HG03025 (cell line): ENCODE measurements around the gene C2orf92.
"Not testable (repeated sequence)": the region's sequence is repeated elsewhere in the genome, so short reads cannot be mapped to it uniquely, and the experiment has no call there.

Experiments
- ATAC-seq: cut with Tn5 transposase; IDR thresholded peaks from one replicate; pipeline ENCODE4 v1.9.1; 2021; ENCODE audit warnings: mild to moderate bottlenecking, moderate library complexity; ENCODE audit not compliant: unreplicated experiment, low FRiP score

Gene C2orf92

DNA sequence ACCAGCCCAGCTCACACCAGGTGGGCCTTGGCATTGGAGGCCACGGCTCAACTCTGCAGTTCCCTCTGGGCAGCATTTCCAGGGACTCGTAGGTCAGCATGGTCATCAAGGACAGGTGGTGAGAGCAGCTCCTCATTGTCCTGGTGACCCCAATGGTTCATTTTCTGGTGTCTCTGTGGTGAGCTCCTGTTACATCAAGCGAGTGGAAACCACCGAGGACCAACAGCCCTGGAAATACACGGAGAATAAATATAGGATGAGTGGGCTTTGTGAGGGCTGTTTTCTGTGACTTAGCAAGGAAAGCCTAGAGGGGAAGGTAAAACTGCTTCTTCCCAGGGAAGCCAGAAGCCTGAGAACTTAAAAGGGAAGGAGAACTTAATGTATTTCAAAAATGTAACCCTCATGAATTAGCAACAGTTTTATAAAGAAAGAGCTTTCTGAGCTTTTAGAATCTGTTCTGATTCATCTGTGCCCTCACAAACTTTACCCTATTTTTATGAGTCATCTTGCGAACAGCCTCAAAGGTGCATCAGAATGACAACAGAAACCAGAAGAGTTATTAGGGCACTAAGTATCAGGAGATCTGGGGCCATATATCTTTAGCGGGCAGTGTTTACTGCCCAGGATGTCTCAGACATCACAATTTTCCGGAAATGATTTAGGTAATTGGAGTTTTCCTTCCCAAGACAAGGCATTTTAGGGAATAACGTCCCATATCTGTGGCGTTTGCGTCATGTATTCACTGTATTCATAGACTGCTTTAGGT is 18.7 kb downstream of the C2orf92 start:
- ATAC-seq: no peak

GRCh38 chr2:97691166-97691565 is 21.7 kb downstream of the C2orf92 start:
- ATAC-seq: no peak

DNA sequence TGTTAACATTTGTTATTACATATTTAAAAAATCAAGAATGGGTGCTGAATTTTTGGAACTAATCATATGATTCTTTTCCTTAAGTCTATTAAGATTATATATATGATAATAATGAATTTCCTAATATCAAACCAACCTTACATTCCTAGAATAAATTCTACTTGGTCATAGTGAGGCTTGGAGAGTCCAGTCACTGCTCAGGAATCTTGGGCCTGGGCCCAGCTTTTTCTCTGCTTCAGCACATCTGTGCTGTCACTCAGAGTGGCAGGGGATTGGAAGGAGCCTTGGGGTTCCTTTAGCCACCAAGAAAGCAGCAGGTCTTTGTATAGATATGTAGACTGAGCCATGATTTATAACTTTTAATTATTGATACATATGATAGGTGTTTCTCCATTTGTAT is 24.0 kb downstream of the C2orf92 start:
- no peak for ATAC-seq

- ATAC-seq: no peak
These were observed 26.2 kb downstream of the C2orf92 start for GRCh38 chr2:97695744-97696143.

GRCh38 chr2:97697252-97698235 is 28.0 kb downstream of the C2orf92 start:
- peak; percentile 71 for ATAC-seq

- ATAC-seq: no peak
These were observed 29.0 kb downstream of the C2orf92 start for GRCh38 chr2:97698530-97698929.

GRCh38 chr2:97699765-97700444 is 30.4 kb downstream of the C2orf92 start:
- no peak for ATAC-seq

GRCh38 chr2:97701186-97701585 is 31.7 kb downstream of the C2orf92 start:
- ATAC-seq: no peak

GRCh38 chr2:97701851-97702465 is 32.4 kb downstream of the C2orf92 start:
- ATAC-seq: no peak

DNA sequence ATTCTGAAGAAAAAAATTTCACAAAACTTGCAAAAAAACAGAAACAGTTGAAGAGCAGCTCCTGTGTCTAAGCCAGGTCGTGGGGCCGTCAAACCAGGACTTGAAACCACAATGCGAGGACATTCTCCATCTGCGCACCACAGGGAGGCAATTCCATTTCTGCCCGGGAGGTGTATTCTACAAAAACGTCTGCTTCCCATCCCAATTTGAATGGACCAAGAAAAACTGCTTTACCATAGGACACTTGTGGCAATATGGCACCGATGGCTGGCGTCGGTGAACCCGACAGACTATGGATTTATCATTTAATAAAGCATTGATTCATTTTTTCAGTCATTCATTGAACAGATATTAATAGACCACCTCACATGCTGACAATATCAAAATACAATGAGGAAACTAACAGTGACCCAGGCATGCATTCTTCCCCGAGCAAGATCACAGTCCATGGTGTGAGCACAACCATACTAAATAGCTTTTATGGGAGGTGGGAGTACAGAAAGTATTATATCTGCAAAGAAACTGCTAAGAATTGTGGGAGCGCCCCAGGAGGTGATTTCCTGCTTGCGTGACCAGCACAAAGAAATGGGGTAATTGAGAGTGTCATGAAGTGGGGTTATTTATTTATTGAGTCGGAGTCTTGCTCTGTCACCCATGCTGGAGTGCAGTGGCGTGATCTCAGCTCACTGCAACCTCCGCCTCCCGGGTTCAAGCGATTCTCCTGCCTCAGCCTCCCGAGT is 33.4 kb downstream of the C2orf92 start:
- no peak for ATAC-seq

DNA sequence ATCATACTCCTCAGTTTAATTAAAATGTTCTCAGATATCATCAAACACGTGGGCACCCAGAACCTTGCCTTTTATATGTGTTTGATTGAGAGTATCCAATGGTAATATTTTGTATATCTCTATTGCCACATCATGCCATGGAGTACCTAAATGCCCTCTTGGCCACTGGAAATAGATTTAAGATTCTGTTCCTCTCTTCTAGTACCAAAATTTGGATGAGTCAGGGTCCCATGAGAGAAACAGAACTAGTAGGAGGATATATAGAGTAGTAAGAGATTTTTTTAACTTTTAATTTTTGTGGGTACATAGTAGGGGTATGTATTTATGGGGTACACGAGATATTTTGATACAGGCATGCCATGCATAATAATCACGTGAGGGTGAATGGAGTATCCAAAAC is 34.2 kb downstream of the C2orf92 start:
- no peak for ATAC-seq

DNA sequence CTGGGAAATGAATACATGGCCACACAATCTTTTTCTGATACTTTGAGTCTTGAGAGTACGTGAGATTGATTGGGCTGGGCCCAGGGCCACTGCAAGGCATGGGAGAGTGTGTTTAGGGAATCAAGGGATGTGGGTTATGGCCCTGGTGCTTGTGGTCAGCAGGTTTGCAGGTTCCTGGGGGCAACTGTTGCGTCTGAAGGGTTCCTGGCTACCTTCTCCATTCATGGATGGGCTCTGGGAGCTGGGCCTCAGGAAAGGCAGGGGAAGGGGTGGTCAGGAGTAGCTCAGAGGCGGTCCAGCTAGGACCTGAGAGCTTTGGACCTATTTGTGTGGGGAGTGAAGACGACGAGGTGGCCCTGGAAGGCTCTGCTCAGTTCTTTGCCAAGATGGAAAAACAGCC is 35.5 kb downstream of the C2orf92 start:
- ATAC-seq: no peak

- ATAC-seq: no peak
These were observed 36.6 kb downstream of the C2orf92 start for GRCh38 chr2:97706112-97706511.

GRCh38 chr2:97706708-97707345 is 37.3 kb downstream of the C2orf92 start:
- ATAC-seq: no peak

GRCh38 chr2:97707362-97708047 is 38.0 kb downstream of the C2orf92 start:
- ATAC-seq: no peak

GRCh38 chr2:97708048-97708380 is 38.5 kb downstream of the C2orf92 start:
- no peak for ATAC-seq

DNA sequence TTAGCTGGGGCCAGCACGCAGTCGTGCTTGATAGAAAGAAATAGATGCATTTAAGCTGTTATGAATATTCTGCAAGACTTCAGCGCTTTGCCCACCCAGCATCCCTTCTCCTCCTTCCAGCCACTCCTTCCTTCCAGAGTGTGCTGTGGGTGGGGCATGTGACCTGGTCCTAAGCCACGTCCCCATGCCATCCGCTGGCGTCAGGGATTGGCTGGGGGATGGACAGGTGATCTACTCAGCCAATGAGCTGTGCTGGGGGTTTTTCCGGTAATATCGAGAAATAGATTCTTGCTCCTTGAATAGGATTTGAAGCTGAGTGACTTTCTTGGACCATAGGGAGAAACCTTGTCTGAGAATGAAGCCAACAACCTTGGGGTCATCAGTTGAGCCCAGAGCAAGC is 39.1 kb downstream of the C2orf92 start:
- no peak for ATAC-seq

- no peak for ATAC-seq
These were observed 41.8 kb downstream of the C2orf92 start for GRCh38 chr2:97711394-97711711.

- ATAC-seq: not testable (repeated sequence)
These were observed 42.7 kb downstream of the C2orf92 start for GRCh38 chr2:97712175-97712574.
